ENCODE data around the gene TMEM175.

The TMEM175 gene

DNA sequence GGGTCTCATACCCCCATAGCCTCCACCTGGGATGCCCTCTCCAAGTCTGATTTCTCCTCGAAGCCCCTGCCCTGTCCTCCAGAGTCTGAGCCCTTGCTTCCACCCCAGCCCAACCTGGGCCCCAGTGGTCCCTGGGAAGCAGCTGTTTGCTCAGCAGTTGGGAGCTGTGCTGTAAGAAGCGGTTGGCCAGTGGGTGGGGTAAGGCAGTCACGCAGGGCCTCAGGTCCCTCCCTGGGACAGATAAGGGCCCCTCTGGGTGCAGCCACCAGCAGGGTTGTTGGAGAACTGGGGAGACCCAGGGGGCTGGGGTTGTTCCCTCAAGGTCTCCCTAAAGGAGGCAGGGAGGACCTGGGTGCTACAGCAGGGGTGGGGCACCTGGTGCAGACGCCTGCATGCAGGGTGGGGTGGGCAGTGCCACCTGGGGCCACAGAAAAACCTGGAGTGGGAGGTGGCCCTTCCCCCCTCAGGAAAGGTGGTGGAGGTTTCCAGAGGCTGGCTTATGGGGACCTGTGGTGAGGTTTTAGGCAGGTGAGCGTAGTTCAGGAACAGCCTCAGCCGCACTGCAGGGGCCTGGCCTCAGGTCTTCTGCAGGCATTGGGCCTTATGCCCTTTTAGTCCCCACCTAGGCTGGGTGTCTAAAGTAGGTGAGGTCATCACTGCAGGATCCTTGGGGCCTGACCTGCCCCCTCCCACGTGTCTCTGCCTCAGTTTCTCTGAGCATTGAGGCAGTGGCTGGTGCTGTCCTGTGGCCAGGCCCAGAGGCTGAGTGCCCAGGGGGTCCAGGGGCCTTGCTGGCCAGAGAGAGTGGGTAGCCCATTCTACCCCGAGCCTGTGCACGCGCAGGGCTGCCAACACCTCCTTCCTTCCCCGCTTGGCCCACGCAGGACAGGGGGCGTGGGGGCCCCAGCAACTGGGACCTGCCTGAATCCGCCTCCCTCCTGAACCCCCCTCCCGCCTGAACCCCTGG lies 64.1 kb downstream of the TMEM175 start:
- DNase-seq (ENCODE audit: low read depth in 1 of 2, low spot score in 1 of 2) = no peak

DNA sequence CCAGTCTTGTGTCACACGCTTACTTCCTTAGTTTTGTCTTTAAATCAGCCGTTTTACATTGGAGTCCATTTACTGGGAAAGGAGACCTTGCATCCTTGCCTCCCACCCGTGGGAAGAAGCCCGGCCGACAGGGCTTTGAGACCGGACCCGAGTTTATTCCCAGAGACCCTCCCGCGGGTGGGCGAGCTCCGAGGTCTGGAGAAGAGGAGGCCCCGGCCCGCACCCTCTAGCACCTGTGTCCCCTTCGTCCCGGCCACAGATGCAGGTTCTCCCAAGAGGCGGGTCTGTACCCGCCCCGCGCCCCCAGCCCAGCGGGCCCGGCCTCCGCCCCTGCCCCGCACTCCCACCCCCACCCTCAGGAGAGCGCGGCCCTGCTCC lies 64.7 kb downstream of the TMEM175 start:
- TF ChIP-seq GABPA (IDR thresholded peaks at IDR 0.05; ENCODE audit: low read depth) (no peak), SPI1 (IDR thresholded peaks at IDR 0.05; ENCODE audit: borderline replicate concordance, low read depth) (no peak), POLR2AphosphoS5 (IDR thresholded peaks at IDR 0.05; ENCODE audit: low read depth) (no peak)
- TF ChIP-seq, protein P1, sequence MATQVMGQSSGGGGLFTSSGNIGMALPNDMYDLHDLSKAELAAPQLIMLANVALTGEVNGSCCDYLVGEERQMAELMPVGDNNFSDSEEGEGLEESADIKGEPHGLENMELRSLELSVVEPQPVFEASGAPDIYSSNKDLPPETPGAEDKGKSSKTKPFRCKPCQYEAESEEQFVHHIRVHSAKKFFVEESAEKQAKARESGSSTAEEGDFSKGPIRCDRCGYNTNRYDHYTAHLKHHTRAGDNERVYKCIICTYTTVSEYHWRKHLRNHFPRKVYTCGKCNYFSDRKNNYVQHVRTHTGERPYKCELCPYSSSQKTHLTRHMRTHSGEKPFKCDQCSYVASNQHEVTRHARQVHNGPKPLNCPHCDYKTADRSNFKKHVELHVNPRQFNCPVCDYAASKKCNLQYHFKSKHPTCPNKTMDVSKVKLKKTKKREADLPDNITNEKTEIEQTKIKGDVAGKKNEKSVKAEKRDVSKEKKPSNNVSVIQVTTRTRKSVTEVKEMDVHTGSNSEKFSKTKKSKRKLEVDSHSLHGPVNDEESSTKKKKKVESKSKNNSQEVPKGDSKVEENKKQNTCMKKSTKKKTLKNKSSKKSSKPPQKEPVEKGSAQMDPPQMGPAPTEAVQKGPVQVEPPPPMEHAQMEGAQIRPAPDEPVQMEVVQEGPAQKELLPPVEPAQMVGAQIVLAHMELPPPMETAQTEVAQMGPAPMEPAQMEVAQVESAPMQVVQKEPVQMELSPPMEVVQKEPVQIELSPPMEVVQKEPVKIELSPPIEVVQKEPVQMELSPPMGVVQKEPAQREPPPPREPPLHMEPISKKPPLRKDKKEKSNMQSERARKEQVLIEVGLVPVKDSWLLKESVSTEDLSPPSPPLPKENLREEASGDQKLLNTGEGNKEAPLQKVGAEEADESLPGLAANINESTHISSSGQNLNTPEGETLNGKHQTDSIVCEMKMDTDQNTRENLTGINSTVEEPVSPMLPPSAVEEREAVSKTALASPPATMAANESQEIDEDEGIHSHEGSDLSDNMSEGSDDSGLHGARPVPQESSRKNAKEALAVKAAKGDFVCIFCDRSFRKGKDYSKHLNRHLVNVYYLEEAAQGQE (IDR thresholded peaks at IDR 0.05; ENCODE audit: insufficient replicate concordance, low read depth) = no peak
- TF ChIP-seq, protein P2, sequence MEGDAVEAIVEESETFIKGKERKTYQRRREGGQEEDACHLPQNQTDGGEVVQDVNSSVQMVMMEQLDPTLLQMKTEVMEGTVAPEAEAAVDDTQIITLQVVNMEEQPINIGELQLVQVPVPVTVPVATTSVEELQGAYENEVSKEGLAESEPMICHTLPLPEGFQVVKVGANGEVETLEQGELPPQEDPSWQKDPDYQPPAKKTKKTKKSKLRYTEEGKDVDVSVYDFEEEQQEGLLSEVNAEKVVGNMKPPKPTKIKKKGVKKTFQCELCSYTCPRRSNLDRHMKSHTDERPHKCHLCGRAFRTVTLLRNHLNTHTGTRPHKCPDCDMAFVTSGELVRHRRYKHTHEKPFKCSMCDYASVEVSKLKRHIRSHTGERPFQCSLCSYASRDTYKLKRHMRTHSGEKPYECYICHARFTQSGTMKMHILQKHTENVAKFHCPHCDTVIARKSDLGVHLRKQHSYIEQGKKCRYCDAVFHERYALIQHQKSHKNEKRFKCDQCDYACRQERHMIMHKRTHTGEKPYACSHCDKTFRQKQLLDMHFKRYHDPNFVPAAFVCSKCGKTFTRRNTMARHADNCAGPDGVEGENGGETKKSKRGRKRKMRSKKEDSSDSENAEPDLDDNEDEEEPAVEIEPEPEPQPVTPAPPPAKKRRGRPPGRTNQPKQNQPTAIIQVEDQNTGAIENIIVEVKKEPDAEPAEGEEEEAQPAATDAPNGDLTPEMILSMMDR (IDR thresholded peaks at IDR 0.05; ENCODE audit: insufficient read depth, low read length) = no peak
- Histone ChIP-seq H3K27me3 (ENCODE audit: insufficient read depth, poor library complexity, severe bottlenecking) (peaks cover 43% of the 10 kb centered on the region), H3K4me3 (replicated peaks; ENCODE audit: insufficient read depth, low read length) (no peak overlapping the region), H3K27ac (replicated peaks) (no peak overlapping the region)
- no peak for DNase-seq (ENCODE audit: low read depth in 1 of 2, low spot score in 1 of 2)

More for the DNA sequence above, 64.1 kb downstream of the TMEM175 start:
- peaks cover 36% of the 10 kb centered on the region for H3K27me3 ChIP-seq (ENCODE audit: insufficient read depth, poor library complexity, severe bottlenecking)
- no peak overlapping the region for H3K27ac ChIP-seq (replicated peaks)
- no peak overlapping the region for H3K4me3 ChIP-seq (replicated peaks; ENCODE audit: insufficient read depth, low read length)
- TF ChIP-seq SPI1 (IDR thresholded peaks at IDR 0.05; ENCODE audit: borderline replicate concordance, low read depth) (no peak), POLR2AphosphoS5 (IDR thresholded peaks at IDR 0.05; ENCODE audit: low read depth) (no peak; the same call in 1 of the 2 replicates), GABPA (IDR thresholded peaks at IDR 0.05; ENCODE audit: low read depth) (no peak)
- TF ChIP-seq, protein P2 (IDR thresholded peaks at IDR 0.05; ENCODE audit: insufficient read depth, low read length) = no peak
- TF ChIP-seq, protein P1 (IDR thresholded peaks at IDR 0.05; ENCODE audit: insufficient replicate concordance, low read depth) = no peak

DNA sequence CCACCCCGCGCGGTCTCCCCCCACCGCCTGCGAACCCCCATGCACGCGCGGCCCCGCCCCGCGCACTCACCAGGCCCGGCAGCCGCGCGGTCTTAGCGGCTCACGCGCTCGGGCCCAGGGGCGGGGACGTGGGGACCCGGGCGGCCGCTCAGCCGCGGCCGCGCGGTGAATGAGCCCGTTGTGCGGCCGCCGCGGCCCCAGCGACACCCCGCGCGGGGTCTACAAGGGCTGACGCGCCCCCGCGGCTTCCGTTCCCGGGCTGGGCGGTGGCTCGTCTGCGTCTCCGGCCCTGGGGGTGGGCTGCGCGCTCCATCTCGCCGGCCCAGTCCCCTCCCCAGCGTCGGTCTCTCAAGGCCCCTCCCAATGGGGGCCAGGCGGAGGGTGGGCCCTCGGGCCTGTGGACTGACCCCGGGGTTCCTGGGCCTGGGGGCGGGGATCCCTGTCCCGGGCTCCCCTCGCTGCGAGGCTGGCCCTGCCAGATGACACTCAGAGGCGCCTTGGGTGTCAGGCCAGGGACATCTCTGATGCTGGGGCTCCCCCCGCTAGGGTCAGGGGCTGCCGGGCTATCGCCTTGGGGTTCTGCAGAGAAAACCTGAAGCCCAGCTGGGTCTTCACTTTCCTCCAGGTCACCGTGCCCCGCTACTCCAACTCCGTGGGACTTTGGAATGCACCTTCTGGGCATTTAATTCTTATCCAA lies 65.3 kb downstream of the TMEM175 start:
- Histone ChIP-seq H3K4me3 (replicated peaks; ENCODE audit: insufficient read depth, low read length) (no peak overlapping the region), H3K27ac (replicated peaks) (no peak overlapping the region), H3K27me3 (ENCODE audit: insufficient read depth, poor library complexity, severe bottlenecking) (peaks cover 46% of the 10 kb centered on the region)
- TF ChIP-seq GABPA (IDR thresholded peaks at IDR 0.05; ENCODE audit: low read depth) = no peak
- TF ChIP-seq, protein P2 (IDR thresholded peaks at IDR 0.05; ENCODE audit: insufficient read depth, low read length) = no peak
- TF ChIP-seq, protein P1 (IDR thresholded peaks at IDR 0.05; ENCODE audit: insufficient replicate concordance, low read depth) = no peak
- no peak for TF ChIP-seq SPI1 (IDR thresholded peaks at IDR 0.05; ENCODE audit: borderline replicate concordance, low read depth)
- TF ChIP-seq POLR2AphosphoS5 (IDR thresholded peaks at IDR 0.05; ENCODE audit: low read depth) = no peak
- DNase-seq (ENCODE audit: low read depth in 1 of 2, low spot score in 1 of 2) = no peak

Measured in HL-60 (cell line).